Upper lobe of left lung (tissue), 4 donors: ENCODE results near the gene PCNX3.

ENCODE experiments used
- CTCF ChIP-seq, 6 experiments: fragments of 450-650 bp in 4 of 6; fragments of 200-600 bp in 2 of 6; sonication (generic) in 2 of 6; IDR thresholded peaks; one replicate each; pipeline ENCODE4 v1.5.1; 2016 to 2019; ENCODE audit warnings: antibody characterized with exemption in 6 of 6
- EP300 ChIP-seq, 4 donors: sonication (generic); formaldehyde crosslinking; IDR thresholded peaks; one replicate each; pipeline ENCODE4 v1.5.1; 2017; ENCODE audit warnings: antibody characterized with exemption in 4 of 4, control low read depth in 2 of 4
- POLR2A ChIP-seq, 4 donors: fragments of 450-650 bp; IDR thresholded peaks; one replicate each; pipeline ENCODE4 v1.5.1; 2016 to 2017; ENCODE audit warnings: antibody characterized with exemption in 4 of 4, mild to moderate bottlenecking in 2 of 4
- POLR2AphosphoS5 ChIP-seq, 2 donors: sonication (generic); formaldehyde crosslinking; IDR thresholded peaks; one replicate each; pipeline ENCODE4 v1.5.1; 2017; ENCODE audit warnings: antibody characterized with exemption in 2 of 2

GRCh38 chr11:65609229-65609628 is 6.3 kb upstream of the PCNX3 start:
- TF ChIP-seq POLR2A (IDR thresholded peaks at IDR 0.05) (no peak), CTCF (IDR thresholded peaks at IDR 0.05) (no peak), POLR2AphosphoS5 (IDR thresholded peaks at IDR 0.05) (no peak), EP300 (IDR thresholded peaks at IDR 0.05) (no peak)
